ENCODE measurements around the gene ARHGAP18. TPM values are rescaled to one million over a fixed set of nuclear protein-coding genes. Genes with fewer than 3 reads are reported as not detected.
"Not testable (repeated sequence)": the region's sequence is repeated elsewhere in the genome, so short reads cannot be mapped to it uniquely, and the experiment has no call there.

ARHGAP18 gene
- total RNA-seq, 1 experiment from 2014 or later = 28.7 TPM

DNA sequence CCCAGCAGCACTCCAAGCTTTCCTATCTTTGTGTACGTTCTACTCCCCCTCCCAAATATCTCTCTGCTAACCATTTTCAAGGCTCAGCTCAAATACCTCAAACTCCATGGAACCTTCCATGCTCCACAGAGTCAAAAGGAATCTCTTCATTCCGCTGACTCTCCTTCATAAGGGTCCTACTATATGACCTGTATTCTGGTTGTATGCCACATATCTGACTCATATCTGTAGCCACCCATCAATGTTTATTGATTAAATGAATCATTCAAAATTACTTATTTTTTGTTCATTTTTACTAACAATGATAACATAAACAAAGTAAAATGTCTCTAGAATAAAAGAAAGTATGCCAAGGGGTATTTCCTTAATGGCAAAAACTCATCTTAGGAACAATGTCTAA lies 123.2 kb downstream of the ARHGAP18 start:
- DNase-seq (ENCODE audit: low read depth) = no peak

DNA sequence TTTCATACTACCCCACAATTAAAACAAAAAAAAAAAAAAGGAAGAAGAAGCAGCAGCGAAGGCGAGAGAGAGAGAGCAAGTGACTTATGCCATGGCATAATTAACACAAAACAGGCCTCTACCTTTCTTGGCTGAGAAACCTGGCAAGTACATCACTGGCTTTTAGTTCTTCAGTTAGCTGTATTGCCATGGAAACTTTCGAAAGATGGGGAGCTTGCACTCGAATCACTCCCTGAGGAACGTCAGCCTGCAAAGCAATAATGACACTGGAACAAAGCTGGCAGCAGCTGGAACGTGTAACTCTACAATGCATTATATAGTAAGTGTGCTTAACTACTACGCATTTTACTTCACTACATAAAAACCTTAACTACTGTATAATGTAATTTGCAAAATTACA lies 126.1 kb downstream of the ARHGAP18 start:
- no peak for DNase-seq (ENCODE audit: low read depth)

DNA sequence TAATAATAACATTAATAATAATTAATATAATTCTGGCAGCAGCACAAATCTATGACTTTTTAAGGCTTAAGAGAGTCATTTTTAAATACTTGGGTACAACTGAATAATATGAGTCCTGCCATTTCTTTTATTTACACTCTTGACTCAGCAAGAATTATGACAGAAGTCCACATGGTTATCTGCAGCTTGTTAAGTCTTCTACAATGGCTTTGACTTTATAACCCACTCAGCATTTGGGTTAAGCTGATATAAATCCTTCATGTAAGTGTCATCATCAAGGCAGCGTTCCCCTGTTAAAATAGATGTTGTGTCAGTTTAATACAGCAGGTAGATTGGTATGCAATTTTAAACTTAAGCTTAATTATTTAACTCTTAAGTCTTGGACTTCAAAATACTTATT lies 131.7 kb downstream of the ARHGAP18 start:
- no peak for DNase-seq (ENCODE audit: low read depth)

DNA sequence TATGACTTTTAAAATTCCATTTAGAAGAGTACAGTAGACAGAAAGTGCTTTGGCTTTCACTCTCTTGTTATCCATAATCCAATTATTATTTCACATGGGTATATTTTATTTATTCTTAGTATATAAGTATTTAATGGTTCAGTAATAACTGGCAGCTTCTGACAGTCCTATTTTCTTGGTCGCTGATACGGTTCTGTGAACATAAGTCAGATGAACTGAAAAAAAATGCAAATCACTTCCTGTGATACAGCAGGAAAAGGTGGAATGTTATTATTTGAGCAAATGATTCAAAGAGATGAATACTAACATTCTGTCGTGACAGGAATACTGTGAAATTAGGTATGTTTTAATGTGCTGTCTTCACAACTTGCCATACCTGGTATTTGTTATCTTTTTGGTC lies 132.3 kb downstream of the ARHGAP18 start:
- no peak for DNase-seq (ENCODE audit: low read depth)

DNA sequence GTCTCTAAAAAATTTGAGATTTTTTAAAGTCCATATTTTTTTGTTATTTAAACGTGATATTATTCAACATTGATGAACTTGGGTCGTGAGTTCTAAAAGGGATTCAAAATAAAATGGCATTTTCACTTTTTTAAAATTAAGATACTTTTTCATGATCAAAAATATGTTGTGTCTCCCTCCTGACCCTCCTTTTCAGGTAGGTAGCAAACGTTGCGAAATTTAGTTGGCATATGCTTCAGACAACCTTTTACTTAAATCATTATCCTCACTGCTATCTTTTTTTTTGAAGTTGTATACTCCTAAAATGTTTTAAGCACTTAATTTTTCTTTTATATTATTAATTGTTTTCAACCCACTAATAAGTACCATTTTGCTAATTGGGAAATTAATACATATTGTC lies 133.5 kb downstream of the ARHGAP18 start:
- DNase-seq (ENCODE audit: low read depth) = no peak

DNA sequence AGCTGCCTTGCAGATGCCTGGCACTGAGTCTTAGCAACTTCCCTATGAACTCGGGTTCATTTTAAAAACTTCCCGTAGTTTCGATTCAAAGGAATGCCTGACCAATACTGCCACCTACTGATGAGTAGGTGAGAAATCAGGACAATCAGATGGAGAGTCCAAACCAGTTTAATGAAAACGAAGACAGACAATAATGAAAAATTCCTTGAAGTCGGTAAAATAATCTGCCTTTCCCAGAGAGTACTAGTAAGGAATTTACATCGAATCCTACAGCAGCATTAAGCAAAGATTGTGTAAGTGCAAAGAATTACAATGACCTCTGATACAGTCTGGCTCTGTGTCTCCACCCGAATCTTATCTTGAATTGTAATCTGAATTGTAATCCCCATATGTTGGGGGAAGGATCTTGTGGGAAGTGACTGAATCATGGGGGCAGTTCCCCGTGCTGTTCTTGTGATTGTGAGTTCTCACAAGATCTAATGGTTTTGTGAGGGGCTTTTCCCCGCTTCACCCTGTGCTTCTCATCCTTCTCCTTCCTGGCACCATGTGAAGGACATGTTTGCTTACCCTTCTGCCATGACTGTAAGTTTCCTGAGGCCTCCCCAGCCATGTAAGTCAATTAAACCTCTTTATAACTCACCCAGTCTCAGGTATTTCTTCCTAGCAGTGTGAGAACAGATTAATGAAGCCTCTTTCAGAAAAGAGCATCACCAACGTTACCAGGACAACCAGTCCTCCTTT lies 134.4 kb downstream of the ARHGAP18 start:
- DNase-seq (ENCODE audit: low read depth) = peak; percentile 43

DNA sequence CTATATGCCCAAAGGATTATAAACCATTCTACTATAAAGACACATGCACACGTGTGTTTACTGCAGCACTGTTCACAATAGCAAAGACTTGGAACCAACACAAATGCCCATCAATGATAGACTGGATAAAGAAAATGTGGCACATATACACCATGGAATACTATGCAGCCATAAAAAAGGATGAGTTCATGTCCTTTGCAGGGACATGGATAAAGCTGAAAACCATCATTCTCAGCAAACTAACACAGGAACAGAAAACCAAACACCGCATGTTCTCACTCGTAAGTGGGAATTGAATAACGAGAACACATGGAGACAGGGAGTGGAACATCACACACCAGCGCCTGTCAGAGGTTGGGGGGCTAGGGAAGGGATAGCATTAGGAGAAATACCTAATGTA lies 135.4 kb downstream of the ARHGAP18 start:
- not testable (repeated sequence) for DNase-seq (ENCODE audit: low read depth)

DNA sequence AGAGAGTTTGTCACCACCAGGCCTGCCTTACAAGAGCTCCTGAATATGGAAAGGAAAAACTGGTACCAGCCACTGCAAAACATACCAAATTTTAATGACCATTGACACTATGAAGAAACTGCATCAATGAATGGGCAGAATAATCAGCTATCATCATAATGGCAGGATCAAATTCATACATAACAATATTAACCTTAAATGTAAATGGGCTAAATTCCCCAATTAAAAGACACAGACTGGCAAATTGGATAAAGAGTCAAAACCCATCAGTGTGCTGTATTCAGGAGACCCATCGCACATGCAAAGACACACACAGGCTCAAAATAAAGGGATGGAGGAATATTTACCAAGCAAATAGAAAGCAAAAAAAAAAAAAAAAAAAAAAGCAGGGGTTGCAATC lies 139.0 kb downstream of the ARHGAP18 start:
- not testable (repeated sequence) for DNase-seq (ENCODE audit: low read depth)

DNA sequence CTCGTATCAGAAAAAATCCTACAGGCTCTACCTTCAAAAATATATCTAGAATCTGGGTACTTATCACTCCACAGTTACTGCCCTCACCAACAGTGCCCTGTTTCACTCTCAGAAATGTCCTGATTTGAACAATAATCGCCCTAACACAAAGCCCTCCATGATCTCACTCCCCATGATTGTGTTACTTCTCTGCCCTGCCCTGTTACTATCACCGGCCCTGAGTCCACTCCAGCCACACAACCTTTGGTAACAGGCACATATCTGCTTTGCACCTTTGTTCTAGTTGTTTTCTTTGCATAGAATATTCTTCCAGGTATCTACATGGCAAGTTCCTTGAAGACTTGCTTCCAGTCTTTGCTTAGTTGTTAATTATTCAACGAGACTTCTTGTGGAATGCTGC lies 142.0 kb downstream of the ARHGAP18 start:
- no peak for DNase-seq (ENCODE audit: low read depth)

DNA sequence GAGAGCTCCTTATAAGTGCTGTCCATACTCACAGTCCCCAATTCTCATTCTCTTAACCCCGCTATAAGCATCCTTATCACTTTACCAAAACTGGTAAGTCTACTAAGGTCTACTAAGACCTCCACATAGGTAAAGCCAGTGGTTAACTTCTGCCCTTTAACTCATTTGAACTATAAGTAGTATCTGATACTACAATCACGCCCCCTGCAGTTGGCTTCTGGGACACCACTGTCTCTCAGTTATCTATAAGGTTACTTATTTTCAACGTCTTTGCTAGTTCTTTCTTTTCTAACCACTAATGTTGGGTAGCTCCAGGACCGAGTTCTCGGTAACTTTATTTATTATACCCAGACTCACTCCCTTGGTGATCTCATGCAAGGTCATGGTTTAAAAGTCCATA lies 142.6 kb downstream of the ARHGAP18 start:
- peak; percentile 27 for DNase-seq (ENCODE audit: low read depth)

DNA sequence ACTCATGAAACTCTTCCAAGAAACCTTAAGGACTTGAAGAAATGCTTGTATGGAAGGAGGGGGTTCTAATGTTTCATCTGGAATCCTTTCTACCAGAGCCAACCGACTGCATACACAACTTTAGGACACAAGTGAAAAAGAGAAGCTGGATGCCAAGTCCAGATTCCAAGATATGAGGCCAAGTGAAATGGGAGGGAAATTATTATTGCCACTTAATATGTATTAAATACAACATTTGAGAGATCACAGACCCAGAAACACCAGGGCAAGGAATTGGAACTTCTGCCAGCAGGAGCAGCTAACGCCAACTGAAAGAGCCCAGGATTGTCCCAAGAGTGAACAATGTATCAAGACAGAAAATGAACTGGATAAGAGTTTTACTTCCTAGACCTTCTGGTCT lies 144.2 kb downstream of the ARHGAP18 start:
- no peak for DNase-seq (ENCODE audit: low read depth)

DNA sequence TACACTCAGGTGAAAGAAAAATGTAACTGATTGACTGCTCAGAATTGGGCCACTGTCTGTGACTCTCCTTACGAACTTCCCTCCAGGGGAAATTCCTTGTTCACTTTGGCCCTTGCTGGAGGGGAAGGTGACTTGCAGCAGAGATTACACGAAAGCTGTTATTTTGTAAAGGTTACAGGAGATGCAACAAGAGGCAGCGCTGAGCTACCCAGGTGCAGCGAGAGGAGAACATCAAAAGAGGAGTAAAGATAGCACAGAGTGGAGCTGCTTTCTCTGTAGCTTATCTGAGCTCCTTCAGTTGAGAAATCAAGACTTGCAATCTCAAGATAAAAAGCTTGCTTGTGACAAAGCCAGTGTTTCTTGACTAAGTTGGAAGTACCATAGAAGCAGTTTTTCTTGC lies 144.6 kb downstream of the ARHGAP18 start:
- DNase-seq (ENCODE audit: low read depth) = no peak

DNA sequence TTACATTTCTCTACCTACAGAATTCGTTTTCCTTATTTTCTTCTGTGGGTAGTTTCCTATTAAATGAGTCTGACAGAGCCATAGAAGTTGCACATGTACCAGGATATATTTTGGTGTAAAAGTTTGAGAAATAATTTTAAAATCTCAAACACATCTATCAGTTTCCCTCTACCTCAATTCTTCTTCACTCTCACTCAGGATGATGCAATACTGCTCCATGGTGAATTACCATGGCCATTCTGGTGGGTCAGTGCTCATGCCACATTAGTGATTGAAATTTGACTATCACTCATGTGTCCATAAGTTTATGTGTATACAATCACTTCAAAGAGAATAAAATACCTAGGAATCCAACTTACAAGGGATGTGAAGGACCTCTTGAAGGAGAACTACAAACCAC lies 151.7 kb downstream of the ARHGAP18 start:
- DNase-seq (ENCODE audit: low read depth) = no peak

DNA sequence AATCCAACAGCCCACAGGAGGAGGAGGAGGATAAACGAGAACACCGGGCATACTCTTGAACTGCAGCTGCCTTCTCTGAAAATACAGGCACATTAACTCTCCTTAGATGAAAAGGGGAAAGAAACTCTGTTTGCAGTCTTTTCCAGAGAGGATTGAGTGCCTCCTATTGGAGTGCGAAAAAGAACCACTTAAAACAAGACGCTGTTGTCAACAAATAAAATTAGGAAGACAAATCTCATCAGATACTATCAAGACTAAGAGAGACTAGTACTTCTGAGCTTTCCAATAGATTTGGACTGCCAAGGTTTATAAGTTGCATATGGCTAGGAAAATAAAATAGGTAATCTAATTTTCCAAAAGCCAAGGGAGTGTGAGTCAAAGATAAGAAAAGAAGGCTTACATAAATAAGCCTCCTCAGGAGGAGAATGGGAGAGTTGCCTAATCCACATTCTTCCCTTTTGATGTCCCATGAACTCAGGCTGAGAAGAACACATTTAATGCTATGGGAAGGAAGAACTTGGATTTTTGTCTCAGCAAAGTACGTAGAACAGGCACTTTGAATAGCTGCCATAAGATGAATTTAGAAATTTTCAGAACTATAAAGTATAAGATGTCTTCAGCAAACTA lies 154.7 kb downstream of the ARHGAP18 start:
- DNase-seq (ENCODE audit: low read depth) = no peak

DNA sequence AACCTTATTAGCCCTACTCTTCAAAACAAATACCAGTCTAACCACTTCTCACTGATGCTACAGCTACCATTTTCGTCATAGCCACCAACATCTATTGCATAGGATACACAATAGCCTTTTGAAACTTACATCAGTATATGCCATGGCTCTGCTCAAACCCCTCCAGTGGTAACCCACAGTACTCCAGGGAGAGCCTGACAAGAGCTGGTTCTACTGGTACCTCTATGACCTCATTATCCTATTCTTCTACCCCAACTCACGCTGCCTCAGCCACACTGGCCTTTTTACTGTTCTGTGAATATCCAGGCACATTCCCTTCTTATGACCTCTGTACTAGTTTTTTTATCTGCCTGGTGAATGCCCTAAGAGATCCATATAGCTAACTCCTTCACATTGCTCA lies 157.6 kb downstream of the ARHGAP18 start:
- no peak for DNase-seq (ENCODE audit: low read depth)

DNA sequence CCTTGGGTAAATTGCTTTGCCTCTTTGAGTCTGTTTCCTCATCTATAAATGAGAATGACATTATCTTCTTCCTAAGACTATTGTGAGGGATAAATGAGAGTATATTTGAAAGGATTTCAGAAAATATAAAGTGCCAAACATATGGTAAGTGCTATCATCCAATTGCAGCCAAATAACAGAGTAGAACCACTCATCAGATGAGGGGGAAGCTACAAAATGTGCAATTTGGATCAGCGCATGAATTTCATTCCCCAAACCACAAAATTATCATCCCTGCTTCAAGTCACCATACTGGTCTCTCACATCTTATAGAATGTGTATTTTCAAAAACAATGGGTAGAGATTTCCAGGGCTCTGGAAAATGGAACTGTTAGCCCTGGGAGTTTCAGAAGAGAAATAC lies 158.5 kb downstream of the ARHGAP18 start:
- no peak for DNase-seq (ENCODE audit: low read depth)

DNA sequence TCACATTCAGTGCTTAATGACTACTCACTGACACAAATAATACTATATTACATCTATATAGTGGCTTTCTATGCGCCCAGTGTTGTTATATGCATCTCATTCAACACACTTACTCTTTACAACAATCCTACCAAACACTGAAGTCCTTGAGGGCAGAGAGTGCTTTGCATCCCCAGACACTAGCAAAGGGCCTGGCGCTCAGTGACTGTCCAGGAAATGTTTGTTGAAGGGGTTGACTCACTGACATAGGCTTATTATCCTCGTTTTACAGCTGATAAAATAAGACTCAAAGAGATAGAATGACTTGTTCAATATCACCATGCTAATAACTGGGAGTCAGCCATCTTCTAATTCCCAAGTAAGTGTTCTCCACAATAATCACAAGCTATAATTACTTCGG lies 163.3 kb downstream of the ARHGAP18 start:
- no peak for DNase-seq (ENCODE audit: low read depth)

DNA sequence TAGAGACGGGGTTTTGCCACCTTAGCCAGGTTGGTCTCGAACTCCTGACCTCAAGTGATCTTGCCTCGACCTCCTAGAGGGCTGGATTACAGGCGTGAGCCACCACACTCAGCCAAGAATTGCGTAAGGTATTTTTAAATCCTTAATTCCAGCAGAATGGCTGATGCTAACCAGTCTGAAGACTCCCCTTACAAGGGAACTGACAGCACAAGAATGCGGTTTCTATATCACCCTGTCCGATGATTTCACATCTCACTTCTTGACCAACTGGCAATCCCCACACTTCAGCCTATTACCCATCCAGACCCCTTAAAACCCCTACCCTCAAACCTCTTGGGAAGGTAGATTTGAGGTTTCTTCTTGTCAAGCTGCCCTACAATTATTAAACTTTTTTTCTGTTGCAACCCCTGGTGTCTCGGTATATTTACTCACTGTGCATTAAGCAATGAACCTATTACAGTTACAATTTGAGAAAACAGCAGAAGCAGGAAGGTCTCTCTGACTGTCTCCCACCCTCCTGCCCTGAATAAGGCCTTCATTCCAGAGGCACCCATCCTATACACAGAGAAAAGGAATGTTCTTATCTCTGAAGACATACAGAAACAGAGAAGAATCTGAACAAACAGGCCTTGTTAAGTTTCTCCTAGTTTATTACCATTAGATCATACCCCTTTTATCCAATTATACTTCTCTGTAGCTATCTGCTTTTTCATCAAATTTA lies 164.9 kb downstream of the ARHGAP18 start:
- DNase-seq (ENCODE audit: low read depth) = no peak

DNA sequence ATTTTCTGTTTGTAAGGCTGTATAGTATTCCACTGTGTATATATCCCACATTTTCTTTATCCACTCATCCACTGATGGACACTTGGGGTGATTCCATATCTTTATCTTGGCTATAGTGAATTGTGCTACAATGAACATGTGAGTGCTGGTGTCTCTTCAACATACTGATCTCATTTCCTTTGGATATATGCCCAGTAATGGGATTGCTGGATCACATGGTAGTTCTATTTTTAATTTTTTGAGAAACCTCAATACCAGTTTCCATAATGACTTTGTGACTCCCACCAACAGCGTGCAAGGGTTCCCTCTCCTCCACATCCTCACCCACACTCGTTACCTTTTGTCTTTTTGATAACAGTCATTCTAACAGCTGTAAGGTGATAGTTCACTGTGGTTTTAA lies 166.0 kb downstream of the ARHGAP18 start:
- DNase-seq (ENCODE audit: low read depth) = no peak

DNA sequence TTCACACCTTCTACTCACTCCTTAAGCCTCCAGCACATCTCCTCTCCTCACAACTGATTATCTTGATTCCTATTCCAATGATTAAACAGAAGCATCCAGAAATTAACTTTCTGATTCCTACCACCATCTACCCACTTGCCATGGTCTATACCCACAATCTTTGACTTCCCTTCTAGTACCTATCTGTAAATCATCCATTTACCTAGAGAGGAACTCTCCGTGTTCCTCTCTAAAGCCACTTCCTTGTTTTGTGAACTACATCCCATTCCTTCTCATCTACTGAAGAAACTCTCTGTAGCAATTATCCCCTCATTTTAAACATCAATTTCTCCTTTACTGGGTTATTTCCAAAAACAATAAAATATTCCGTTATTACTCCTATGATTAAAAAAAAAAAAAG lies 167.3 kb downstream of the ARHGAP18 start:
- no peak for DNase-seq (ENCODE audit: low read depth)

DNA sequence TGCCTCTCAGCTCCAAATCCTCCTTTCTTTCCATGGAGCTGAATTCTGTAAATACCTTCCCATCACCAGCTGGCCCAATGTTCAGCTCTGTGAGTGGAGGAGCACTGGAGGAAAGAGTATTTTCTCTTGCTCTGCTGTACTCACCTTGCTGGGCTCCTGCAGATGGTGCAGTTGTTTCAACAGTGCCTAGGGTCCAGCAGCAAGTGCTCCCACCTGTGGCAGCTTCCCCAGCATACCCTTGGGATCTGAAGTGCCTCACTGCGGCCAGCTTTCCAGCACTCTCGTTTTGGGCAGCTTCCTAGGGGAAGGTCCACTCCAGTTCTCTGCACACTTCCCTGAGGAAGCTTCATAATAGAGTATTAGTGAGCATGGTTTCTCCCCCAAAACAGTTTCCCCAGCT lies 170.9 kb downstream of the ARHGAP18 start:
- DNase-seq (ENCODE audit: low read depth) = no peak

DNA sequence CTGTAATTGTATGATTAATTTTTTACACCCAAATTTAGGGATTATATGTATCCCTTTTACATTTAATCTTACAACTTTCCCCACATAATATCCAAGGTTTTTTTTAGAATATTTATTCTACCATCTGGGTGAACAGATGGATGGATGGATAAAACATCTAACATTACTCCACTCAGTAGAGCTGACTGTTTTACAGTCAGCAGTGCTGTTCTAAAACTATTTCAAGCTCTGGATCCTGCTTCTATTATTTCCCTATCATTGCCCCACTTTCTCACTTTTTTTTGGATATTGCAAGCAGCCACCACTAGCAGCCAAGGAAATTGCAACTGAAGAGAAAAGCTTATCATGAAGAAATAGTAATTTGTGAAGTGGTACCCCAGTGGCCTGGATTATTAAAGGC lies 173.7 kb downstream of the ARHGAP18 start:
- DNase-seq (ENCODE audit: low read depth) = no peak

DNA sequence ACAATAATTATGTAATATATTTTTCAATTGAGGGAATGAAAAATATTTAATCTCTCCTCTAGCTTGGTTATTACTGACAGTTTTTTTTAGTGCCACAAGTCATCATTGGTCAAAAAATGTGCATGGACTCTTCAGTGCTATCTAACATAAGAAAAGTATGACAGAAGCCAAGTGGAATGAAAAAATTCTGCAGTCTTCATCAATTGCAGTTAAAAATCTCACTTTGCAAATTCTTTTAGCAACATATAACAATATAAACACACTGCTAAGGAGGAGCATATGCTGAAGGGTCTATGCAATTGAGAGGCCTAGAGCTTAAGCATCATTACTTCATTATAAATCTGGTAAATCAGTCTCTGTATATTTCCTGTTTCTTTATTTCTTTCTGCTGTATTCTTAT lies 175.1 kb downstream of the ARHGAP18 start:
- no peak for DNase-seq (ENCODE audit: low read depth)

Data from Daoy (cell line).